PC-3 (cell line): ENCODE data around the gene SELENOM. TPM values are rescaled to one million over a fixed set of nuclear protein-coding genes. Genes with fewer than 3 reads are reported as not detected.

Source experiments
- ATAC-seq: fragments of 200-7000 bp; cut with Tn5 transposase; 2 replicates; pipeline ENCODE4 v1.9.1; 2020; ENCODE audit warnings: mild to moderate bottlenecking, moderate library complexity
- BruUV-seq: library from RNA; stranded (reverse); fragments of 400-500 nt; replicated peaks from 2 replicates; lab custom pipeline; 2021; lab: Mats Ljungman, UMichigan
- CTCF ChIA-PET: fragments of 300-600 bp; sonication (Branson Sonifier 250); formaldehyde crosslinking; loops from one replicate; lab custom pipeline; 2022; ENCODE audit warnings: antibody characterized with exemption; lab: Charles Lee
- POLR2A ChIA-PET: fragments of 300-600 bp; sonication (Branson Sonifier 250); formaldehyde crosslinking; loops from one replicate; lab custom pipeline; 2022; ENCODE audit warnings: antibody characterized with exemption; ENCODE audit not compliant: unreplicated experiment; lab: Charles Lee
- DNase-seq: peaks from one replicate; pipeline ENCODE4 v3.0.0-alpha.2; 2015
- H2AFZ ChIP-seq: fragments of 300-600 bp; sonication (generic); 2 replicates; pipeline ENCODE4 v1.6.0; 2016; ENCODE audit warnings: antibody characterized with exemption, low read length
- H3F3A ChIP-seq: fragments of 300-600 bp; sonication (generic); one replicate; pipeline ENCODE4 v1.6.0; 2017; ENCODE audit warnings: antibody characterized with exemption, low read length, control low read depth, mild to moderate bottlenecking; ENCODE audit not compliant: unreplicated experiment
- H3K27ac ChIP-seq: fragments of 300-600 bp; sonication (generic); 2 replicates; pipeline ENCODE4 v1.5.1; 2016; ENCODE audit warnings: mild to moderate bottlenecking, low read length
- H3K27me3 ChIP-seq: fragments of 300-600 bp; sonication (generic); 2 replicates; pipeline ENCODE4 v1.6.1; 2016; ENCODE audit warnings: low read length, mixed read lengths
- H3K36me3 ChIP-seq: fragments of 300-600 bp; sonication (generic); 2 replicates; pipeline ENCODE4 v1.6.1; 2016; ENCODE audit warnings: low read depth, mixed run types, low read length, mixed read lengths
- H3K4me1 ChIP-seq: fragments of 300-600 bp; sonication (generic); 2 replicates; pipeline ENCODE4 v1.5.1; 2016; ENCODE audit warnings: low read length; ENCODE audit not compliant: insufficient read depth
- H3K4me2 ChIP-seq: fragments of 300-600 bp; sonication (generic); 2 replicates; pipeline ENCODE4 v1.6.0; 2016; ENCODE audit warnings: low read length
- H3K4me3 ChIP-seq: fragments of 300-600 bp; sonication (generic); 2 replicates; pipeline ENCODE4 v1.5.1; 2016; ENCODE audit warnings: mild to moderate bottlenecking, low read length, mixed read lengths
- H3K79me2 ChIP-seq: fragments of 300-600 bp; sonication (generic); 2 replicates; pipeline ENCODE4 v1.6.1; 2017; ENCODE audit warnings: low read length, mixed read lengths
- H3K9ac ChIP-seq: fragments of 300-600 bp; sonication (generic); 2 replicates; pipeline ENCODE4 v1.6.0; 2016; ENCODE audit warnings: mild to moderate bottlenecking, low read length
- H3K9me2 ChIP-seq: fragments of 300-600 bp; sonication (generic); replicated peaks from 2 replicates; pipeline ENCODE4 v1.6.1; 2016; ENCODE audit warnings: mixed run types, low read length, mixed read lengths
- H3K9me3 ChIP-seq: fragments of 300-600 bp; sonication (generic); 2 replicates; pipeline ENCODE4 v1.6.1; 2016; ENCODE audit warnings: low read length, mixed read lengths
- H4K20me1 ChIP-seq: fragments of 300-600 bp; sonication (generic); 2 replicates; pipeline ENCODE4 v1.6.1; 2016; ENCODE audit warnings: low read length, mixed read lengths
- CTCF ChIP-seq: fragments of 300-600 bp; sonication (generic); conservative IDR thresholded peaks from 2 replicates; pipeline ENCODE4 v1.5.1; 2017; ENCODE audit warnings: antibody characterized with exemption, low read depth, mild to moderate bottlenecking, low read length
- EZH2 ChIP-seq: fragments of 300-600 bp; sonication (generic); IDR thresholded peaks from one replicate; pipeline ENCODE4 v1.6.1; 2017; ENCODE audit warnings: antibody characterized with exemption, mild to moderate bottlenecking, low read length; ENCODE audit not compliant: unreplicated experiment
- EZH2phosphoT487 ChIP-seq: fragments of 300-600 bp; sonication (generic); IDR thresholded peaks from 2 replicates; pipeline ENCODE4 v1.6.1; 2018; ENCODE audit warnings: mild to moderate bottlenecking, antibody characterized with exemption, low read length, borderline replicate concordance
- intact Hi-C: fragments of 100-400 bp; cut with micrococcal nuclease; formaldehyde crosslinking; loops from 2 replicates; pipeline ENCODE4 v1.9.0; 2023
- total RNA-seq: library from RNA; depleted of rRNA; stranded (reverse); fragments of >200 nt; gene quantifications from 2 replicates; pipeline ENCODE4 v1.2.3, GENCODE V29; 2014

SELENOM gene
- total RNA-seq, 1 experiment from 2014 or later, result 36.8 TPM

- Histone ChIP-seq H3K79me2 (peaks cover 49% of the 10 kb centered on the region), H2AFZ (peak within 1 kb of the TSS; percentile 69), H4K20me1 (peaks cover 12% of the 10 kb centered on the region; the same call in 1 of the 2 replicates), H3F3A (no peaks in the 10 kb centered on the region), H3K27ac (peak within 1 kb of the TSS; percentile 91), H3K9me2 (no peaks in the 10 kb centered on the region), H3K27me3 (no peaks in the 10 kb centered on the region), H3K4me2 (peak within 1 kb of the TSS; percentile 95), H3K4me1 (peaks cover 28% of the 10 kb centered on the region), H3K36me3 (peaks cover 22% of the 10 kb centered on the region), H3K9ac (peak within 1 kb of the TSS; percentile 89), H3K4me3 (peak within 1 kb of the TSS; percentile 73), H3K9me3 (no peaks in the 10 kb centered on the region)
- DNase-seq, result peak; percentile 90
- BruUV-seq, result no TSS peak
- no peak for TF ChIP-seq EZH2
- no peak for TF ChIP-seq EZH2phosphoT487
- no peak for TF ChIP-seq CTCF
- intact Hi-C loops, result no loop called here
- ChIA-PET POLR2A (interaction anchor here (0.6 to 1.0 kb wide), 4 partner anchors 19 to 380 kb away, joined by 6 to 8 read pairs (median 7); partner anchors contain the start of genes MORC2 and TUG1), CTCF (interaction anchor here (1.0 to 1.4 kb wide), 2 partner anchors 26 to 112 kb away, joined by 4 to 9 read pairs; partner anchors contain the start of genes MORC2, SELENOM and TUG1)
- peak; percentile 77 for ATAC-seq
Observed at GRCh38 chr22:31080848-31081649, 26.3 kb downstream of the SELENOM start, which contains the start of gene SMTN. Gene SMTN (plus strand): TSS chr22:31081318. CDS start chr22:31083259, 1,941 bp downstream.

GRCh38 chr22:31080164-31080847, 27.1 kb downstream of the SELENOM start:
- Histone ChIP-seq H3K27ac (no peak overlapping the region), H3F3A (no peaks in the 10 kb centered on the region), H3K4me1 (peaks cover 26% of the 10 kb centered on the region), H3K79me2 (peaks cover 42% of the 10 kb centered on the region), H3K9ac (peak overlapping the region; percentile 89; the same call in 1 of the 2 replicates), H3K36me3 (peaks cover 21% of the 10 kb centered on the region), H3K9me3 (no peaks in the 10 kb centered on the region), H2AFZ (peak overlapping the region; percentile 69), H3K4me2 (peak overlapping the region; percentile 95), H3K9me2 (no peaks in the 10 kb centered on the region), H3K4me3 (peak overlapping the region; percentile 73), H4K20me1 (peaks cover 10% of the 10 kb centered on the region; the same call in 1 of the 2 replicates), H3K27me3 (no peaks in the 10 kb centered on the region)
- no TSS peak for BruUV-seq
- DNase-seq (no peak), ATAC-seq (no peak)
- CTCF ChIA-PET, result interaction anchor here (1.0 to 1.4 kb wide), 2 partner anchors 27 to 111 kb away, joined by 4 to 9 read pairs; partner anchors contain the start of genes MORC2, SELENOM and TUG1
- TF ChIP-seq EZH2 (no peak), EZH2phosphoT487 (no peak), CTCF (no peak)
- POLR2A ChIA-PET, result interaction anchor here (0.6 to 1.0 kb wide), 4 partner anchors 19 to 379 kb away, joined by 6 to 8 read pairs (median 7); partner anchors contain the start of genes MORC2 and TUG1
- intact Hi-C loops, result no loop called here
